Suprapubic skin (tissue), 4 donors: ENCODE measurements around the gene CYP3A7. TPM values are rescaled to one million over a fixed set of nuclear protein-coding genes. Genes with fewer than 3 reads are reported as not detected.
"Not testable (repeated sequence)": the region's sequence is repeated elsewhere in the genome, so short reads cannot be mapped to it uniquely, and the experiment has no call there.

Source experiments
- DNase-seq, 2 donors: peaks; one replicate each; pipeline ENCODE4 v3.0.0-alpha.2; 2019; ENCODE audit warnings: low spot score in 2 of 2
- H3K27ac ChIP-seq: fragments of 200-600 bp; sonication (generic); one replicate; pipeline ENCODE4 v1.5.1; 2019
- H3K27me3 ChIP-seq: fragments of 200-600 bp; sonication (generic); one replicate; pipeline ENCODE4 v1.5.1; 2019
- H3K36me3 ChIP-seq: fragments of 200-600 bp; sonication (generic); one replicate; pipeline ENCODE4 v1.5.1; 2019
- H3K4me1 ChIP-seq: fragments of 200-600 bp; sonication (generic); one replicate; pipeline ENCODE4 v1.5.1; 2019
- H3K4me3 ChIP-seq: fragments of 200-600 bp; sonication (generic); one replicate; pipeline ENCODE4 v1.5.1; 2019; ENCODE audit warnings: mild to moderate bottlenecking
- H3K9me3 ChIP-seq: fragments of 200-600 bp; sonication (generic); one replicate; pipeline ENCODE4 v1.5.1; 2019
- CTCF ChIP-seq, 2 donors: fragments of 200-600 bp in 1 of 2; fragments of 450-650 bp in 1 of 2; sonication (generic) in 1 of 2; IDR thresholded peaks; one replicate each; pipeline ENCODE4 v1.5.1; 2016 to 2019; ENCODE audit warnings: antibody characterized with exemption in 2 of 2, mild to moderate bottlenecking in 1 of 2, moderate library complexity in 1 of 2
- EP300 ChIP-seq: sonication (generic); formaldehyde crosslinking; IDR thresholded peaks from one replicate; pipeline ENCODE4 v1.6.1; 2017; ENCODE audit warnings: antibody characterized with exemption
- POLR2A ChIP-seq, 2 donors: fragments of 450-650 bp; IDR thresholded peaks; one replicate each; pipeline ENCODE4 v1.6.1; 2017; ENCODE audit warnings: antibody characterized with exemption in 2 of 2, mild to moderate bottlenecking in 2 of 2, moderate library complexity in 2 of 2
- POLR2AphosphoS5 ChIP-seq, 3 donors: sonication (generic); formaldehyde crosslinking; IDR thresholded peaks; one replicate each; pipeline ENCODE4 v1.6.1; 2017; ENCODE audit warnings: antibody characterized with exemption in 3 of 3
- WGBS: methylation state at CpG from one replicate; pipeline ENCODE4 v1.1.5; 2018; 5-methylcytosine and 5-hydroxymethylcytosine counted together
- total RNA-seq, 4 donors: library from RNA; depleted of rRNA; stranded (reverse); fragments of >200 nt; gene quantifications; one replicate each; pipeline ENCODE4 v1.1.0, GENCODE V29; 2016

Gene CYP3A7
- total RNA-seq, 4 donors from 2014 or later, result 0.49 TPM; not detected in 3

GRCh38 chr7:99731638-99732374, 3.2 kb downstream of the CYP3A7 start:
- H3K27me3 ChIP-seq, result no peaks in the 10 kb centered on the region
- TF ChIP-seq CTCF (IDR thresholded peaks at IDR 0.05), result no peak
- TF ChIP-seq POLR2A (IDR thresholded peaks at IDR 0.05), result no peak
- TF ChIP-seq EP300, result no peak
- no peak for TF ChIP-seq POLR2AphosphoS5 (IDR thresholded peaks at IDR 0.05)
- no peak for DNase-seq
- H3K9me3 ChIP-seq, result no peaks in the 10 kb centered on the region
- no peaks in the 10 kb centered on the region for H3K36me3 ChIP-seq
- H3K4me3 ChIP-seq, result no peak overlapping the region
- peaks cover 13% of the 10 kb centered on the region for H3K4me1 ChIP-seq
- no peak overlapping the region for H3K27ac ChIP-seq
- 92% methylated on average over 4 of the region's 4 CpGs for WGBS

GRCh38 chr7:99730992-99731391, 4.0 kb downstream of the CYP3A7 start:
- WGBS, result 82% methylated on average over 3 of the region's 3 CpGs
- Histone ChIP-seq H3K36me3 (no peaks in the 10 kb centered on the region), H3K4me3 (no peak overlapping the region)

DNA sequence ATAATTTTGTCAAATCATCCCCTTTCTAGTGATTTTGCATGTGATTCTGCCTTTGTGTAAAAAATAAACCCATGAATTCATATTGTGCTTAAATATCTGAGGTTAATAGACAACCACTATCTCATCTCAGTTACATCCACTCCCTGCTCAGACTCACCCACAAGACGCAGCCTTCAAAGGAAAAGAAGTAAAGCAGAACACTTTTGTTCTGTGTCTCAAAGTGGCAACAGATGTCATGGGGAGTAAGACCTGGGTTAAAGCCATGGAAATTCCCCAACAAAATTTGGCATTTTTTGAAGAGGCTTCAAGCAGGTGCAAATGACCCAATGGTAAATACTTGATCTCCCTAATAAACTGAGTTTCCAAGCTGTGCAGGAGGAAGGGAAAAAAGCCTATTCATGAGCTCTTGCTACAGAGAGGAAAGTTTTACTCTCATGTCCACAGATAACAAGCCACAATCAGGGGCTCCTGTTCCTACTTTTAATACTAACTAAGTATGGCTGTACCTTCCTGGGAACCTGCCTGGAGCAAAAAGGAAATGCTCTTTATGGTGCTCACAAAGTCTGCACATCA, 4.7 kb downstream of the CYP3A7 start:
- Histone ChIP-seq H3K27ac (no peak overlapping the region), H3K4me3 (no peak overlapping the region), H3K4me1 (peaks cover 7% of the 10 kb centered on the region), H3K36me3 (no peaks in the 10 kb centered on the region), H3K27me3 (no peaks in the 10 kb centered on the region), H3K9me3 (no peaks in the 10 kb centered on the region)
- DNase-seq, result no peak
- TF ChIP-seq EP300, result no peak
- TF ChIP-seq POLR2AphosphoS5 (IDR thresholded peaks at IDR 0.05), result no peak
- TF ChIP-seq CTCF (IDR thresholded peaks at IDR 0.05), result no peak
- WGBS, result 22% methylated on average over 1 of the region's 1 CpG

More at GRCh38 chr7:99730992-99731391, 4.0 kb downstream of the CYP3A7 start:
- no peak for DNase-seq
- H3K4me1 ChIP-seq, result peaks cover 7% of the 10 kb centered on the region
- H3K27me3 ChIP-seq, result no peaks in the 10 kb centered on the region
- no peaks in the 10 kb centered on the region for H3K9me3 ChIP-seq
- TF ChIP-seq POLR2AphosphoS5 (IDR thresholded peaks at IDR 0.05) (no peak), CTCF (IDR thresholded peaks at IDR 0.05) (no peak), EP300 (no peak), POLR2A (IDR thresholded peaks at IDR 0.05) (no peak)
- no peak overlapping the region for H3K27ac ChIP-seq

DNA sequence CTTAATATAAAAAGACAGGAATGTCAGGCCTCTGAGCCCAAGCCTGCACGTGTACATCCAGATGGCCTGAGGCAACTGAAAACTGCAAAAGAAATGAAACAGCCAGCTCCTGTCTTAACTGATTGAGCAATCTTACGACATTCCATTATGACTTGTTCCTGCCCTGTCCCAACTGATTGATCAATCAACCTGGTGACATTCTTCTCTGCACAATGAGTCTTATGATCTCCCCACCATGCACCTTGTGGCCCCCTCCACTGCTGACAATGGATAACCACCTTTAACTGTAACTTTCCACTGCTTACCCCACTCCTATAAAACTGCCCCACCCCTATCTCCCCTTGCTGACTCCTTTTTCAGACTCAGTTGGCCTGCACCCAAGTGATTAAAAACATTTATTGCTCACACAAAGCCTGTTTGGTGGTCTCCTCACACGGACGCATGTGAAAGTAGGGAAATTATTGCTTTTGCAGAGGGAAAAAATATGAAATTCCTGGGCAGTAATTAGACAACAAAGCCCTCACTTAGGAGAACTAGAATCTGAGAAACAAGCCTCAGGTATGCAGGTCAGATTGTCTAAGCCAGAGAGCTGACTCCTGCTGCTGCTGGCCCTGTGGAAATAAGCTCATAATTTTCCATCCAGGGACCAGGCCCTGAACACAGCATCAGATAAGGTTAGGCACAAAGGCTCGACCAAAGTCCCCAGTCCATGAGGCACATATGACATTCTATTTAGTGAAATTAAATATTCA, 5.3 kb downstream of the CYP3A7 start:
- H3K4me1 ChIP-seq, result peaks cover 7% of the 10 kb centered on the region
- no peak for DNase-seq
- H3K9me3 ChIP-seq, result no peaks in the 10 kb centered on the region
- no peaks in the 10 kb centered on the region for H3K36me3 ChIP-seq
- no peaks in the 10 kb centered on the region for H3K27me3 ChIP-seq
- 33% methylated on average over 5 of the region's 5 CpGs for WGBS
- H3K27ac ChIP-seq, result peak overlapping the region; percentile 25
- H3K4me3 ChIP-seq, result no peak overlapping the region
- TF ChIP-seq POLR2AphosphoS5 (IDR thresholded peaks at IDR 0.05) (peak in 1 of 3 donors; percentile 25), POLR2A (IDR thresholded peaks at IDR 0.05) (no peak)

GRCh38 chr7:99728615-99729014, 6.4 kb downstream of the CYP3A7 start:
- Histone ChIP-seq H3K27me3 (no peaks in the 10 kb centered on the region), H3K9me3 (no peaks in the 10 kb centered on the region), H3K27ac (no peak overlapping the region), H3K4me1 (peaks cover 7% of the 10 kb centered on the region), H3K4me3 (no peak overlapping the region), H3K36me3 (no peaks in the 10 kb centered on the region)
- TF ChIP-seq POLR2AphosphoS5 (IDR thresholded peaks at IDR 0.05) (no peak), POLR2A (IDR thresholded peaks at IDR 0.05) (no peak), EP300 (no peak), CTCF (IDR thresholded peaks at IDR 0.05) (no peak)
- WGBS, result 54% methylated on average over 2 of the region's 2 CpGs
- no peak for DNase-seq

- WGBS, result 91% methylated on average over 6 of the region's 6 CpGs
- H3K4me1 ChIP-seq, H3K27ac ChIP-seq, H3K4me3 ChIP-seq, H3K9me3 ChIP-seq, H3K27me3 ChIP-seq, H3K36me3 ChIP-seq, DNase-seq: not testable (repeated sequence)
These were observed 11.8 kb downstream of the CYP3A7 start for GRCh38 chr7:99723201-99723600.
